ENCODE results near the gene RPS13. TPM values are rescaled to one million over a fixed set of nuclear protein-coding genes. Genes with fewer than 3 reads are reported as not detected.
"Not testable (repeated sequence)": the region's sequence is repeated elsewhere in the genome, so short reads cannot be mapped to it uniquely, and the experiment has no call there.

Gene RPS13
- total RNA-seq = 1,000 to 10,000 TPM; 1,829 to 3,143 (median 2,184) TPM

GRCh38 chr11:17077520-17078401, at the start of gene RPS13:
Gene RPS13, minus strand, starts transcription at chr11:17077667. Its CDS starts 26 bp downstream, at chr11:17077641.
- H3K27ac ChIP-seq = peak within 1 kb of the TSS; percentile 95 to 98
- H3K4me3 ChIP-seq = peak within 1 kb of the TSS; percentile 88 to 97 (median 95)
- peaks cover 5 to 9% of the 10 kb centered on the region in 2 donors for H3K4me1 ChIP-seq
- no peaks in the 10 kb centered on the region for H3K27me3 ChIP-seq
- TF ChIP-seq POLR2A (IDR thresholded peaks at IDR 0.05) (peak; percentile 55), POLR2AphosphoS5 (IDR thresholded peaks at IDR 0.05) (peak; percentile 89 to 93 (median 93))
- TF ChIP-seq, protein P1, sequence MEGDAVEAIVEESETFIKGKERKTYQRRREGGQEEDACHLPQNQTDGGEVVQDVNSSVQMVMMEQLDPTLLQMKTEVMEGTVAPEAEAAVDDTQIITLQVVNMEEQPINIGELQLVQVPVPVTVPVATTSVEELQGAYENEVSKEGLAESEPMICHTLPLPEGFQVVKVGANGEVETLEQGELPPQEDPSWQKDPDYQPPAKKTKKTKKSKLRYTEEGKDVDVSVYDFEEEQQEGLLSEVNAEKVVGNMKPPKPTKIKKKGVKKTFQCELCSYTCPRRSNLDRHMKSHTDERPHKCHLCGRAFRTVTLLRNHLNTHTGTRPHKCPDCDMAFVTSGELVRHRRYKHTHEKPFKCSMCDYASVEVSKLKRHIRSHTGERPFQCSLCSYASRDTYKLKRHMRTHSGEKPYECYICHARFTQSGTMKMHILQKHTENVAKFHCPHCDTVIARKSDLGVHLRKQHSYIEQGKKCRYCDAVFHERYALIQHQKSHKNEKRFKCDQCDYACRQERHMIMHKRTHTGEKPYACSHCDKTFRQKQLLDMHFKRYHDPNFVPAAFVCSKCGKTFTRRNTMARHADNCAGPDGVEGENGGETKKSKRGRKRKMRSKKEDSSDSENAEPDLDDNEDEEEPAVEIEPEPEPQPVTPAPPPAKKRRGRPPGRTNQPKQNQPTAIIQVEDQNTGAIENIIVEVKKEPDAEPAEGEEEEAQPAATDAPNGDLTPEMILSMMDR (IDR thresholded peaks at IDR 0.05) = no peak
- intact Hi-C loops (cut with DNase I; ENCODE audit: low total_unique reads) = no loop called here
- DNase-seq (ENCODE audit: low spot score in 2 of 2) = peak; percentile 96 to 97
- H3K36me3 ChIP-seq = no peaks in the 10 kb centered on the region
- H3K9me3 ChIP-seq = no peaks in the 10 kb centered on the region

DNA sequence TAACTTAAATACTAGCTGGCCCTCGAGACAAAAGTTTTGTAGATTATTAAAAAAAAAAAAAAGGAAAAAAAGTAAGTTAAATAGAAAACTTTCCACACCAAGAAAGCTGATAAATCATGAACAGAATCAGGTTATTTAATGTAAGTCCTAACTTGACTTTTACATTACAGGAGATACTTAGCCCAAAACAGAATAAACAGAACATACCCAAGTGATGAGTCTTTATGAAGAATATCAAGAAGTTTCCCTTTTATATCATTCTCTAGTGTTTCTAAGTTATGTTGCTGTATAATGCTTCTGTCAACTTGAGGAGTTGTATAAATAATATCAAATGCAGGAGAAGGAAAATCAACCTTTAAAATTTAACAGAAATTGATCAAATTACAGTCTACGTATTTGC, 44.5 kb upstream of the RPS13 start:
- DNase-seq (ENCODE audit: low spot score in 2 of 2) = no peak
- no peaks in the 10 kb centered on the region for H3K36me3 ChIP-seq
- no peak for TF ChIP-seq POLR2AphosphoS5 (IDR thresholded peaks at IDR 0.05)
- no peak for TF ChIP-seq POLR2A (IDR thresholded peaks at IDR 0.05)
- TF ChIP-seq, protein P1 (IDR thresholded peaks at IDR 0.05) = no peak
- no peak overlapping the region for H3K27ac ChIP-seq
- no peak overlapping the region for H3K4me3 ChIP-seq
- H3K4me1 ChIP-seq = no peaks in the 10 kb centered on the region
- intact Hi-C loops (cut with DNase I; ENCODE audit: low total_unique reads) = no loop called here
- no peaks in the 10 kb centered on the region for H3K27me3 ChIP-seq
- no peaks in the 10 kb centered on the region for H3K9me3 ChIP-seq

DNA sequence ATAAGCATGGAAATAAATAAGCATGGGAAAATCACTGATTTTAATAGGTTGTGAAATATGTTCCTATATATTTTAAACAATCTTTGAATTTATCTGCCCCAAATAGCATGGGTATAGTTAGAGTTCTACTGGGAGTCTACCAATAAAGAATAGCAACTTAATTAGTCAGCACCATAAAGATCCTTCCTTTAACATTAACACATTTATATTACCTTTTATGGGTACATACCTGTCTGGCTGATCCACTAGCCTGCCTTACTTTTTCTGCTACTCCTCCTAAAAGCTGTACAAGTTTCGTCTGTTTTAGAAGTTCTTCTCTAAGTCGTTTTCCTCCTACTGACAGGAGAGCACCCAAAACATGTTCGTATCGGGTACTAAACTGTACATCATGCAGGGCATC, 39.8 kb upstream of the RPS13 start:
- intact Hi-C loops (cut with DNase I; ENCODE audit: low total_unique reads) = no loop called here
- no peaks in the 10 kb centered on the region for H3K9me3 ChIP-seq
- no peaks in the 10 kb centered on the region for H3K27me3 ChIP-seq
- TF ChIP-seq, protein P1 (IDR thresholded peaks at IDR 0.05) = no peak
- TF ChIP-seq POLR2A (IDR thresholded peaks at IDR 0.05) (no peak), POLR2AphosphoS5 (IDR thresholded peaks at IDR 0.05) (no peak)
- no peak for DNase-seq (ENCODE audit: low spot score in 2 of 2)
- no peaks in the 10 kb centered on the region for H3K4me1 ChIP-seq
- no peak overlapping the region for H3K4me3 ChIP-seq
- no peak overlapping the region for H3K27ac ChIP-seq
- H3K36me3 ChIP-seq = no peaks in the 10 kb centered on the region

DNA sequence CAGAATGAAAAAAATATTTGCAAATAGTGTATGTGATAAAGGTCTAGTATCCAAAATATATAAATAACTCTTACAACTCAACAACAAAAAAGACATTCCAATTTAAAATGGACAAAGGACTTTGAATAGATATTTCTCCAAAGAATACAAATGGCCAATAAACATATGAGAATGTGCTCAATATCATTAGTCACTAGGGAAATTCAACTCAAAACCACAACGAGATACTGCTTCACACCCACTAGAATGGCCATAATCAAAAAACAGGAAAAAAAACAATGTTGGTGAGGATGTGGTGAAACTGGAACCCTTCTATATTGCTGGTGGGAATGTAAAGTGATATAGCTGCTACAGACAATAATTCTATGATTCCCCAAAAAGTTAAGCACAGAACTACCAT, 38.6 kb upstream of the RPS13 start:
- no peaks in the 10 kb centered on the region for H3K4me1 ChIP-seq
- H3K4me3 ChIP-seq = no peak overlapping the region
- H3K27me3 ChIP-seq = no peaks in the 10 kb centered on the region
- no peak for DNase-seq (ENCODE audit: low spot score in 2 of 2)
- H3K36me3 ChIP-seq = no peaks in the 10 kb centered on the region
- intact Hi-C loops (cut with DNase I; ENCODE audit: low total_unique reads) = no loop called here
- TF ChIP-seq, protein P1 (IDR thresholded peaks at IDR 0.05) = no peak
- no peak for TF ChIP-seq POLR2AphosphoS5 (IDR thresholded peaks at IDR 0.05)
- no peak for TF ChIP-seq POLR2A (IDR thresholded peaks at IDR 0.05)
- no peaks in the 10 kb centered on the region for H3K9me3 ChIP-seq
- H3K27ac ChIP-seq = no peak overlapping the region

GRCh38 chr11:17107745-17108144, 30.3 kb upstream of the RPS13 start:
- H3K4me1 ChIP-seq; H3K27ac ChIP-seq; intact Hi-C loops (cut with DNase I; ENCODE audit: low total_unique reads); H3K4me3 ChIP-seq; H3K27me3 ChIP-seq; DNase-seq (ENCODE audit: low spot score in 2 of 2); H3K36me3 ChIP-seq; H3K9me3 ChIP-seq: not testable (repeated sequence)

- intact Hi-C loops (cut with DNase I; ENCODE audit: low total_unique reads); H3K27me3 ChIP-seq; H3K36me3 ChIP-seq; H3K9me3 ChIP-seq; H3K4me1 ChIP-seq; DNase-seq (ENCODE audit: low spot score in 2 of 2); H3K4me3 ChIP-seq; H3K27ac ChIP-seq: not testable (repeated sequence)
These were observed 28.1 kb upstream of the RPS13 start for GRCh38 chr11:17105404-17106040.
